Midbrain (tissue), 1 donor: ENCODE measurements around the gene CLDN20.
"Not testable (repeated sequence)": the region's sequence is repeated elsewhere in the genome, so short reads cannot be mapped to it uniquely, and the experiment has no call there.

Source experiments
- DNase-seq: peaks from one replicate; lab custom pipeline; 2025; lab: John Stamatoyannopoulos, UW

CLDN20 gene, protein sequence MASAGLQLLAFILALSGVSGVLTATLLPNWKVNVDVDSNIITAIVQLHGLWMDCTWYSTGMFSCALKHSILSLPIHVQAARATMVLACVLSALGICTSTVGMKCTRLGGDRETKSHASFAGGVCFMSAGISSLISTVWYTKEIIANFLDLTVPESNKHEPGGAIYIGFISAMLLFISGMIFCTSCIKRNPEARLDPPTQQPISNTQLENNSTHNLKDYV

GRCh38 chr6:155263373-155264063, at the start of gene CLDN20:
Gene CLDN20, plus strand, starts transcription at chr6:155264013. Its CDS starts 11,707 bp downstream, at chr6:155275720.
- no peak for DNase-seq

GRCh38 chr6:155215906-155216305, 47.9 kb upstream of the CLDN20 start:
- DNase-seq: no peak

- no peak for DNase-seq
These were observed 47.3 kb upstream of the CLDN20 start for GRCh38 chr6:155216312-155217046.

- not testable (repeated sequence) for DNase-seq
These were observed 45.1 kb upstream of the CLDN20 start for GRCh38 chr6:155218711-155219110.

- no peak for DNase-seq
These were observed 44.5 kb upstream of the CLDN20 start for GRCh38 chr6:155219299-155219698.

- DNase-seq: peak; percentile 58
These were observed 43.9 kb upstream of the CLDN20 start for GRCh38 chr6:155219858-155220301.

GRCh38 chr6:155221086-155221485, 42.7 kb upstream of the CLDN20 start:
- no peak for DNase-seq

DNA sequence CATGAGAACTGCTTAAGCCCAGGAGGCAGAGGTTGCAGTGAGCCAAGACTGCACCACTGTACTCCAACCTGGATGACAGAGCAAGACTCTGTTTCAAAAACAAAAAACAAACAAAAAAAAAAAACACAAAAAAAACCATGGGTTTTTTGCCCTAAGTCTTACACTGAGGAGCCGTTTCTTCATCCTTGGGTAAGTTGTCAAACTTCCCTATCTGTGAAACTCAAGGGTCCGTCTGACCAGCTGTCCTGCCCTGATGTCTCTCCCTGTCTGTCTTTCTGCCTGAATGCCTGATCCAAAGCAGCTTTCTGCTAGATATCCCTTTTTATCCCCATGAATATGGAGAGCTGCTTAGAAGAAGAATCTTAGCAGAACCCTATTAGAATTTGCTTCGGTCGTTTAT, 41.3 kb upstream of the CLDN20 start:
- no peak for DNase-seq

GRCh38 chr6:155223646-155224451, 40.0 kb upstream of the CLDN20 start:
- no peak for DNase-seq

DNA sequence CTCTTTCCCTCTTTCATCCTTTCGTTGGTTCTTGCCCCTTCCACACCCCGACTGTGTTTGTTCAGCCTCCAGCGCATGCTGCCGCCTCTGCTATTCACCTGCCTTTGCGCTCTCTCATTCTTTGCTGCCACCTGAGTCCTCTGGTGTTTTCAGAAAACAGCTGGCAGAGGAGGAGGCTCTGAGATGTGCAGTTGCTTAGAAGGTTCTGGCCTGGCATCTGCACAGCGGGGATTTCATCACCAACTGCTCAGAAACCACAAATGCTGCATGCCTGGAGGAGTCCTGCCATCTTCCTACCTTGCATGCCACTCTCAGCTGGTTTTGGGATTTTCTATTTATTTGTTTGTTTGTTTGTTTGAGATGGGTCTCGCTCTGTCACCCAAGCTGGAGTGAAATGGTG, 39.2 kb upstream of the CLDN20 start:
- DNase-seq: no peak

DNA sequence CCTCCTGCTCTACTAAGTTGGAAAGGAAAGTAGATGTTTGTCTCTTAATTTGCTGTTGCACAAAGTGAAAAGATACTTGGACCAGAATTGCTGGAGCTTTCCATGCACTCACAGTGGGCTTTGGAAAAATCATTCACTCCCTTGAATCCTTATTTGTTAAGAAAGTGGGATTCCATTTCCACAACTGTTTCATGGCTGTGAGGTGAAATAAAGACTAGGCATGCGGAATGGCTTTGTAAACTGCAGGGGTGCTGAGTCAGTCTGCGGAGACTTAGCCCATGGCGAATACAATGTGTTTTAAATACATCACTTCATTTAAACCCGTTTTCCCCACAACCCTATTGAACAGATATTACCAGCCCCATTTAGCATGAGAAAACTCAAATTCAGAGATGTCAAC, 36.8 kb upstream of the CLDN20 start:
- no peak for DNase-seq

DNA sequence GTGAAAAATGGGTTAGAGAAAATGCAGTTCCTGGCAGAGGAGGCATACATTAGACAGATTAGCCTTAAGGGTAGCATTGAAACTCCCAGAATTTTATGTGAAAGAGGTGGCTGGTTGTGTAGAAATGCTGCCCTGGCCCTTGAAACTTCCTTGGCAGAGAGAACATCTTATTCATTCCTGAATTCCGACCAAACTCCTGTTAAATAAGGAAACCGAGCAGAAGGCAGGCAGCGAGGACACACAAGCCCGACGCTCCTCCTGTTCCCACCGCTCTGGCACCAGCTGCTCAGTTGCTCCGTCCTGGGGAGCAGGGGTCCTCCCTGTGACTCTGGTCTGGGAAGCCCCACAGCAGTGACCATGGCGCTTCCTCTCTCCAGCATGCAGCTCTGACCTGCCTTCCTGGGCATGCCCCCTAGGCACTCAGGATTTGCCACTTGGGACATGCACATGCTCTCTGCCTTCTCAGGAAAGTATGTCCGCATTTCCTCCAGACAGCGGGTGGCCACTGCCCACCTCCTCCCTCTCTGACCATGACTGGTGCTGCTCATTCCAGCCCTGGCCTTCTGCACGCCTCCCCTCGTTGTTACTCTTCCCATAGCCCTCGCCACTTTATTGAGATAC, 35.2 kb upstream of the CLDN20 start:
- no peak for DNase-seq

DNA sequence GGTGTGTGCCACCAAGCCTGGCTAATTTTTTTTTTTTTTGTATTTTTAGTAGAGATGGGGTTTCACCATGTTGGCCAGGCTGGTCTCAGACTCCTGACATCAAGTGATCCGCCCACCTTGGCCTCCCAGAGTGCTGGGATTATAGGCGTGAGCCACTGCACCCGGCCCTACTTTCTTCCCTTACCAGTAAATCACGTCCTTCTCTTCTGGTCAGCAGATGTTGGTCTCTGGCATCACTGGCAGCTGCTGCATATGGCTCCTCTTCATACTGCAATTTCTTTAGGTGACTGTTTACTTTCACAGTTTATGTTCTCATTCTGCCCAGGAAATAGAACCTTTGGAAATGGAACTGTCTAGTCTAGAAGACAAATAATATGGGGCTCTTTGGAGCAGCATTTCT, 32.8 kb upstream of the CLDN20 start:
- not testable (repeated sequence) for DNase-seq

- no peak for DNase-seq
These were observed 31.0 kb upstream of the CLDN20 start for GRCh38 chr6:155232848-155233247.

DNA sequence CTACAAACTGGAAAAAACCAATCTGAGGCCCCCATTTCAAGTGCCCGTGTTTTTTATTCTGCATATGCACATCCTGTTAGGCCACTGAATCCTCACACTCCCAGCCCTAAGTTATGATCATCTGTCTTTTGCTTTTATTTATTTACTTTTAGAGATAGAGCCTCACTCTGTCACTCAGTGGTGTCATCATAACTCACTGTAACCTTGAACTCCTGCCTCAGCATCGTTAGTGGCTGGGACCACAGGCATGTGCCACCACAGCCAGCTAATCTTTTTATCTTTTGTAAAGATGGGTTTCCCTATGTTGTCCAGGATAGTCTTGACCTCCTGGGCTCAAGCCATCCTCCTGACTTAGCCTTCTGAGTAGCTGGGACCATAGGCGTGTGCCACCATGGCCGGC, 29.6 kb upstream of the CLDN20 start:
- no peak for DNase-seq

DNA sequence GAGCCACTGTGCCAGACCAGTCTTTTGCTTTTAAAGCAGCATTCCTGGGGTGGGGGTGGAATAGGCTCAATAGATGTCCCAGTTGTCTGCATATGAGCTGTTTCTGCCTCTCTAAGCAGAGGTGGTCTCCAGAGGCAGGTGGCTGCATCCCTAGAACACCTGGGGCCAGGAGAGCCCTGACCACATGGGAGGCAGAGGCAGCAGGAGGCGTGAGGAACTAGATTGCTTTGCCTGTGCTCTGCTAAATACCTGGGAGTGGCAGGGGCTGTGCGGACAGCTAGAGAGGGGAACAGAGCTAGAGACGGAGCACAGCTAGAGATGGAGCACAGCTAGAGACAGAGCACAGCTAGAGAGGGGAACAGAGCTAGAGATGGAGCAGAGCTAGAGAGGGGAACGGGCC, 29.1 kb upstream of the CLDN20 start:
- no peak for DNase-seq

- DNase-seq: no peak
These were observed 28.7 kb upstream of the CLDN20 start for GRCh38 chr6:155235087-155235486.

- DNase-seq: no peak
These were observed 26.2 kb upstream of the CLDN20 start for GRCh38 chr6:155237613-155238012.

GRCh38 chr6:155240905-155241600, 22.8 kb upstream of the CLDN20 start:
- no peak for DNase-seq

- no peak for DNase-seq
These were observed 21.8 kb upstream of the CLDN20 start for GRCh38 chr6:155241966-155242365.

- DNase-seq: no peak
These were observed 19.4 kb upstream of the CLDN20 start for GRCh38 chr6:155244434-155244833.
